ENCODE results near the gene SYP. TPM values are rescaled to one million over a fixed set of nuclear protein-coding genes. Genes with fewer than 3 reads are reported as not detected.

The SYP gene
- total and polyA plus RNA-seq, 10 donors = 0.48 to 3.6 (median 1.5) TPM

GRCh38 chrX:49233176-49233575, 33.2 kb upstream of the SYP start, which contains the start of gene CACNA1F:
Gene CACNA1F, minus strand, starts transcription at chrX:49233340. Its CDS starts 31 bp downstream, at chrX:49233309.
- Histone ChIP-seq H3K36me3 (no peaks in the 10 kb centered on the region), H3K4me1 (peaks cover 0 to 45% (median 13%) of the 10 kb centered on the region in 6 donors), H3K27me3 (replicated peaks in 1 of 7) (no peaks in the 10 kb centered on the region), H3K9me3 (no peaks in the 10 kb centered on the region), H3K27ac (no peak within 1 kb of the TSS), H3K4me3 (no peak within 1 kb of the TSS)
- TF ChIP-seq POLR2A (IDR thresholded peaks at IDR 0.05) (no peak), POLR2AphosphoS5 (IDR thresholded peaks at IDR 0.05) (no peak), CTCF (IDR thresholded peaks at IDR 0.05 in 8 of 11, conservative IDR thresholded peaks at IDR 0.05 in 3 of 11) (no peak)
- DNase-seq = no peak
- 80 to 93% (median 88%) methylated on average over 6 to 9 of the region's 9 CpGs for WGBS, 5 donors
- intact Hi-C loops (cut with DNase I; ENCODE audit: low total_unique reads) = no loop called here

- Histone ChIP-seq H3K27me3 (replicated peaks in 1 of 7) (no peaks in the 10 kb centered on the region), H3K36me3 (no peaks in the 10 kb centered on the region), H3K4me3 (no peak overlapping the region), H3K4me1 (peaks cover 0 to 38% (median 13%) of the 10 kb centered on the region in 6 donors), H3K9me3 (no peaks in the 10 kb centered on the region), H3K27ac (no peak overlapping the region)
- no peak for DNase-seq
- WGBS, 5 donors = 74 to 98% (median 94%) methylated on average over 2 of the region's 2 CpGs
- TF ChIP-seq CTCF (IDR thresholded peaks at IDR 0.05 in 8 of 11, conservative IDR thresholded peaks at IDR 0.05 in 3 of 11) (no peak), POLR2AphosphoS5 (IDR thresholded peaks at IDR 0.05) (no peak), POLR2A (IDR thresholded peaks at IDR 0.05) (no peak)
- intact Hi-C loops (cut with DNase I; ENCODE audit: low total_unique reads) = no loop called here
Observed at GRCh38 chrX:49232525-49232924, 32.5 kb upstream of the SYP start.

GRCh38 chrX:49231333-49232000, 31.5 kb upstream of the SYP start:
- intact Hi-C loops (cut with DNase I; ENCODE audit: low total_unique reads) = no loop called here
- no peak for DNase-seq
- H3K36me3 ChIP-seq = no peaks in the 10 kb centered on the region
- H3K27me3 ChIP-seq (replicated peaks in 1 of 7) = no peaks in the 10 kb centered on the region
- H3K4me1 ChIP-seq = peaks cover 0 to 28% (median 6%) of the 10 kb centered on the region in 6 donors
- WGBS, 5 donors = 83 to 95% (median 91%) methylated on average over 4 to 10 of the region's 10 CpGs
- no peaks in the 10 kb centered on the region for H3K9me3 ChIP-seq
- no peak for TF ChIP-seq CTCF (IDR thresholded peaks at IDR 0.05 in 8 of 11, conservative IDR thresholded peaks at IDR 0.05 in 3 of 11)
- TF ChIP-seq POLR2AphosphoS5 (IDR thresholded peaks at IDR 0.05) = no peak
- TF ChIP-seq POLR2A (IDR thresholded peaks at IDR 0.05) = no peak
- peak overlapping the region in 6 of 8 donors; percentile 67 to 87 (median 80) for H3K27ac ChIP-seq
- H3K4me3 ChIP-seq = peak overlapping the region in 1 of 8 donors; percentile 68

GRCh38 chrX:49230500-49231232, 30.7 kb upstream of the SYP start:
- intact Hi-C loops (cut with DNase I; ENCODE audit: low total_unique reads) = no loop called here
- no peak for TF ChIP-seq POLR2A (IDR thresholded peaks at IDR 0.05)
- peak in 2 of 3 donors; percentile 29 to 66 for TF ChIP-seq POLR2AphosphoS5 (IDR thresholded peaks at IDR 0.05)
- peak in 2 of 11 experiments; percentile 27 to 30 for TF ChIP-seq CTCF (IDR thresholded peaks at IDR 0.05 in 8 of 11, conservative IDR thresholded peaks at IDR 0.05 in 3 of 11)
- no peaks in the 10 kb centered on the region for H3K27me3 ChIP-seq (replicated peaks in 1 of 7)
- H3K4me3 ChIP-seq = peak overlapping the region in 7 of 8 donors; percentile 10 to 68 (median 33)
- H3K9me3 ChIP-seq = no peaks in the 10 kb centered on the region
- 0 to 70% (median 5%) methylated on average over 23 to 44 of the region's 44 CpGs for WGBS, 5 donors
- peak; percentile 92 for DNase-seq
- H3K36me3 ChIP-seq = no peaks in the 10 kb centered on the region
- H3K27ac ChIP-seq = peak overlapping the region in 7 of 8 donors; percentile 39 to 87 (median 79)
- H3K4me1 ChIP-seq = peaks cover 0 to 21% (median 0%) of the 10 kb centered on the region in 6 donors

Data from spleen (tissue), 11 donors.